K562 (cell line): ENCODE results near the gene TEX14. TPM values are rescaled to one million over a fixed set of nuclear protein-coding genes. Genes with fewer than 3 reads are reported as not detected.
A peak's percentile ranks its signal among the peaks of the same experiment; 100 is the strongest.

Experiments used
- ARHGAP35 ChIP-seq: fragments of 450-650 bp; IDR thresholded peaks from 2 replicates; pipeline ENCODE4 v1.6.1; 2018; ENCODE audit not compliant: partially characterized antibody
- ARNT ChIP-seq, 2 experiments: fragments of 450-650 bp; IDR thresholded peaks; 2 replicates each; pipeline ENCODE4 v1.6.1; 2016; ENCODE audit warnings: mild to moderate bottlenecking in 1 of 2
- BCOR ChIP-seq: fragments of 450-650 bp; IDR thresholded peaks from 2 replicates; pipeline ENCODE4 v1.6.1; 2016
- IRF1 ChIP-seq: sonication (generic); formaldehyde crosslinking; IDR thresholded peaks from 2 replicates; pipeline ENCODE4 v1.8.0; 2022; ENCODE audit warnings: missing genetic modification reagents, mild to moderate bottlenecking, borderline replicate concordance
- KLF6 ChIP-seq: fragments of 250-450 bp; sonication (Bioruptor Pico); IDR thresholded peaks from 2 replicates; pipeline ENCODE4 v1.4.0; 2020; ENCODE audit warnings: mild to moderate bottlenecking, moderate library complexity, borderline replicate concordance
- MCM2 ChIP-seq: fragments of 450-650 bp; IDR thresholded peaks from 2 replicates; pipeline ENCODE4 v1.6.1; 2017; ENCODE audit warnings: low read depth, mild to moderate bottlenecking
- MYNN ChIP-seq, 2 experiments: sonication (generic); formaldehyde crosslinking in 1 of 2; IDR thresholded peaks; 2 replicates each; pipeline versions ENCODE4 v1.5.0 to v1.6.1; 2016 to 2020; ENCODE audit warnings: antibody characterized with exemption in 1 of 2, missing genetic modification reagents in 1 of 2
- NR2C2 ChIP-seq, 2 experiments: fragments of 200-800 bp in 1 of 2; sonication (Bioruptor generic) in 1 of 2; sonication (generic) in 1 of 2; formaldehyde crosslinking in 1 of 2; IDR thresholded peaks; 2 replicates each; pipeline versions ENCODE4 v1.6.1 to v1.8.0; 2016 to 2022; ENCODE audit warnings: mild to moderate bottlenecking in 1 of 2, missing compliant biosample characterization in 1 of 2, missing genetic modification characterization in 1 of 2, missing genetic modification reagents in 1 of 2
- POLR2G ChIP-seq: fragments of 200-400 bp; formaldehyde crosslinking; IDR thresholded peaks from 2 replicates; pipeline ENCODE4 v1.6.1; 2017; ENCODE audit warnings: low read depth, mild to moderate bottlenecking, antibody characterized with exemption, low read length, moderate library complexity
- PTTG1 ChIP-seq: fragments of 450-650 bp; IDR thresholded peaks from 2 replicates; pipeline ENCODE4 v1.6.1; 2016; ENCODE audit warnings: low read depth, mild to moderate bottlenecking, missing genetic modification characterization, missing compliant biosample characterization
- RFX1 ChIP-seq: fragments of 450-650 bp; IDR thresholded peaks from 2 replicates; pipeline ENCODE4 v1.6.1; 2016; ENCODE audit warnings: mild to moderate bottlenecking, moderate library complexity
- RREB1 ChIP-seq: fragments of 250-450 bp; sonication (Bioruptor Pico); IDR thresholded peaks from 2 replicates; pipeline ENCODE4 v1.4.0; 2020
- U2AF1 ChIP-seq: fragments of 200-400 bp; formaldehyde crosslinking; optimal IDR thresholded peaks from 2 replicates; pipeline ENCODE3; 2017; ENCODE audit warnings: mild to moderate bottlenecking, low read depth, low read length, moderate library complexity
- XRCC4 ChIP-seq: IDR thresholded peaks from one replicate; pipeline ENCODE4 v1.6.1; 2011; ENCODE audit not compliant: insufficient read depth, insufficient read length; ENCODE audit errors: extremely low read depth
- ZNF766 ChIP-seq: fragments of 200-800 bp; sonication (Bioruptor generic); conservative IDR thresholded peaks from 2 replicates; pipeline ENCODE4 v1.6.1; 2016; ENCODE audit warnings: missing genetic modification characterization, missing compliant biosample characterization
- polyA plus RNA-seq, 8 experiments: library from polyadenylated mRNA; depleted of rRNA in 4 of 8; stranded (reverse) in 5 of 8; unstranded in 3 of 8; fragments of >200 nt; fragmentation: Nextera tagmentation in 2 of 8; fragmentation: Illumina TruSeq in 1 of 8; extraction: Ambion mirVana in 2 of 8; extraction: Trizol in 1 of 8; gene quantifications; 2 replicates each; pipeline versions ENCODE4 v1.2.1 to v1.2.3, GENCODE V29; 2011 to 2014; ENCODE audit warnings: inconsistent platforms in 1 of 8, missing spikeins in 1 of 8
- total RNA-seq, 7 experiments: library from RNA; depleted of rRNA in 6 of 7; stranded (reverse); fragments of >200 nt in 6 of 7; fragmentation: Illumina TruSeq in 2 of 7; extraction: Trizol in 2 of 7; gene quantifications; 2 replicates each; pipeline versions ENCODE4 v1.2.1 to v1.2.3, GENCODE V29; 2011 to 2021; ENCODE audit warnings: low replicate concordance in 1 of 7
- TF ChIP-seq, protein P1 (sequence below): IDR thresholded peaks from 2 replicates; pipeline ENCODE4 v1.6.1; 2011; ENCODE audit not compliant: insufficient read length; ENCODE audit errors: extremely low read depth
- TF ChIP-seq, protein P2 (sequence below): fragments of 450-650 bp; IDR thresholded peaks from 2 replicates; pipeline ENCODE4 v1.6.1; 2017; ENCODE audit warnings: antibody characterized with exemption, mild to moderate bottlenecking

TEX14 gene
- total and polyA plus RNA-seq, 9 of the 15 experiments (the other 6 are each of a cell fraction or from before 2014, with no cell fraction given): 0.05 to 0.12 (median 0.09) TPM; not detected in 1

GRCh38 chr17:58666858-58667267 is 25.0 kb downstream of the TEX14 start (continued):
- TF ChIP-seq RREB1 (CRISPR knock-in tag): peak; percentile 52; the same call in 1 of the 2 replicates
- TF ChIP-seq ARHGAP35: no peak
- 0 out of 2 replicates have a peak, but pooled peaks have one; percentile 11 for TF ChIP-seq POLR2G
- no peak for TF ChIP-seq RFX1
- TF ChIP-seq KLF6 (CRISPR knock-in tag): peak; percentile 91
- TF ChIP-seq MCM2: no peak
- no peak for TF ChIP-seq NR2C2 (CRISPR knock-in tag; IDR thresholded peaks at IDR 0.05)
- TF ChIP-seq NR2C2 (tag; IDR thresholded peaks at IDR 0.05): peak; percentile 47
- peak; percentile 73 for TF ChIP-seq PTTG1 (tag)
- TF ChIP-seq IRF1 (CRISPR knock-in tag): no peak
- TF ChIP-seq ARNT (IDR thresholded peaks at IDR 0.05): no peak
- no peak for TF ChIP-seq U2AF1
- TF ChIP-seq XRCC4: no peak
- TF ChIP-seq BCOR: 0 out of 2 replicates have a peak, but pooled peaks have one; percentile 9
- TF ChIP-seq, protein P1, sequence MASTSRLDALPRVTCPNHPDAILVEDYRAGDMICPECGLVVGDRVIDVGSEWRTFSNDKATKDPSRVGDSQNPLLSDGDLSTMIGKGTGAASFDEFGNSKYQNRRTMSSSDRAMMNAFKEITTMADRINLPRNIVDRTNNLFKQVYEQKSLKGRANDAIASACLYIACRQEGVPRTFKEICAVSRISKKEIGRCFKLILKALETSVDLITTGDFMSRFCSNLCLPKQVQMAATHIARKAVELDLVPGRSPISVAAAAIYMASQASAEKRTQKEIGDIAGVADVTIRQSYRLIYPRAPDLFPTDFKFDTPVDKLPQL: no peak
- TF ChIP-seq, protein P2, sequence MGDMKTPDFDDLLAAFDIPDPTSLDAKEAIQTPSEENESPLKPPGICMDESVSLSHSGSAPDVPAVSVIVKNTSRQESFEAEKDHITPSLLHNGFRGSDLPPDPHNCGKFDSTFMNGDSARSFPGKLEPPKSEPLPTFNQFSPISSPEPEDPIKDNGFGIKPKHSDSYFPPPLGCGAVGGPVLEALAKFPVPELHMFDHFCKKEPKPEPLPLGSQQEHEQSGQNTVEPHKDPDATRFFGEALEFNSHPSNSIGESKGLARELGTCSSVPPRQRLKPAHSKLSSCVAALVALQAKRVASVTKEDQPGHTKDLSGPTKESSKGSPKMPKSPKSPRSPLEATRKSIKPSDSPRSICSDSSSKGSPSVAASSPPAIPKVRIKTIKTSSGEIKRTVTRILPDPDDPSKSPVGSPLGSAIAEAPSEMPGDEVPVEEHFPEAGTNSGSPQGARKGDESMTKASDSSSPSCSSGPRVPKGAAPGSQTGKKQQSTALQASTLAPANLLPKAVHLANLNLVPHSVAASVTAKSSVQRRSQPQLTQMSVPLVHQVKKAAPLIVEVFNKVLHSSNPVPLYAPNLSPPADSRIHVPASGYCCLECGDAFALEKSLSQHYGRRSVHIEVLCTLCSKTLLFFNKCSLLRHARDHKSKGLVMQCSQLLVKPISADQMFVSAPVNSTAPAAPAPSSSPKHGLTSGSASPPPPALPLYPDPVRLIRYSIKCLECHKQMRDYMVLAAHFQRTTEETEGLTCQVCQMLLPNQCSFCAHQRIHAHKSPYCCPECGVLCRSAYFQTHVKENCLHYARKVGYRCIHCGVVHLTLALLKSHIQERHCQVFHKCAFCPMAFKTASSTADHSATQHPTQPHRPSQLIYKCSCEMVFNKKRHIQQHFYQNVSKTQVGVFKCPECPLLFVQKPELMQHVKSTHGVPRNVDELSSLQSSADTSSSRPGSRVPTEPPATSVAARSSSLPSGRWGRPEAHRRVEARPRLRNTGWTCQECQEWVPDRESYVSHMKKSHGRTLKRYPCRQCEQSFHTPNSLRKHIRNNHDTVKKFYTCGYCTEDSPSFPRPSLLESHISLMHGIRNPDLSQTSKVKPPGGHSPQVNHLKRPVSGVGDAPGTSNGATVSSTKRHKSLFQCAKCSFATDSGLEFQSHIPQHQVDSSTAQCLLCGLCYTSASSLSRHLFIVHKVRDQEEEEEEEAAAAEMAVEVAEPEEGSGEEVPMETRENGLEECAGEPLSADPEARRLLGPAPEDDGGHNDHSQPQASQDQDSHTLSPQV: peak; percentile 97
- TF ChIP-seq ZNF766 (CRISPR knock-in tag): peak; percentile 94
- TF ChIP-seq MYNN (IDR thresholded peaks at IDR 0.05): no peak
- no peak for TF ChIP-seq MYNN (CRISPR knock-in tag; IDR thresholded peaks at IDR 0.05)
